ENCODE results near the gene GJA10. TPM values are rescaled to one million over a fixed set of nuclear protein-coding genes. Genes with fewer than 3 reads are reported as not detected.

The GJA10 gene
- total RNA-seq, 1 experiment from 2014 or later, result not detected

DNA sequence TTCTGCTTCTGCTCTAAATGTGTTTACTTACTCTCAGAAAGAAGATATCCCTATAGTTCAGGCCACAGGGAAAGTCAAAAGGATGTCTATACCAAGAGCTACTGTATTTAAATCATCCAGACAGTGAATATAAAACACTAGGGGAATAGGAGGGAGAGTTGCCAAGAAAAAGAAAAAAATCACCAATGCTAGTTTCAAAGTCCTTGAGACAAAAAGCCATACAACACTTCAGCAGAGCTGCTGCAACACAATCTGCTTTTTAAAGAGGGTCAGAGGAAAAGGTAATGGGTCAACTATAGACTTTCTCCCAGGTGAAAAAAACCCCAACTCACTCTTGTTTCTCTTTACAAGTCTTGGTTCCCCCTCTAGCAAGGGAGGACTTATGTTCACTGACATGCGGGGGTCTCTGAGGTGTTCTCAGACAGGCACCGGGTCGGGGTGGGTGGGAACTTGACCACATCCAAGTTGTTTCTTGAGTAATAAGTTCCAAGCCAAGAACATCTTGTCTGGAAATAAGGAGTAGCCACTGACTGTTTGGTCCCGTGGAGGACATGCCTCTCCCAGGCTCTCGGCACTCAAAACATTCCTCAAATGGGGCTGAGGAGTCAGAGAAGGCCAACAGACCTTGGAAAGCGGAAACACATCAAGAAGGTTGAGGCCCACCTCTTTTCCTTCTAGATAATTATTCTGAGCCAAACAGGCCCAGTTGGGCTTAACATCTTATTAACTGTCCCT lies 47.7 kb downstream of the GJA10 start:
- intact Hi-C loops (cut with micrococcal nuclease; ENCODE audit: unreplicated experiment), result loop anchor here (2.0 to 5.0 kb wide), 3 partner anchors 29 to 345 kb away; no protein-coding TSS in a partner anchor
- DNase-seq, result no peak
- POLR2A ChIA-PET, result no interaction called here
- no peak overlapping the region for H3K27ac Mint-ChIP-seq (ENCODE audit: unreplicated experiment)
- Histone ChIP-seq H3K4me1 (no peaks in the 10 kb centered on the region), H3K27me3 (replicated peaks; ENCODE audit: control insufficient read depth, insufficient read depth, low read length) (no peaks in the 10 kb centered on the region), H3K36me3 (ENCODE audit: control insufficient read depth, insufficient read depth, low read length) (no peaks in the 10 kb centered on the region), H3K9me3 (0 out of 2 replicates have a peak, but pooled peaks cover 4% of the 10 kb centered on the region), H3K4me3 (ENCODE audit: low read depth, low read length) (no peak overlapping the region)
- no peaks in the 10 kb centered on the region for H3K9me3 Mint-ChIP-seq (ENCODE audit: unreplicated experiment)
- TF ChIP-seq, protein P1, sequence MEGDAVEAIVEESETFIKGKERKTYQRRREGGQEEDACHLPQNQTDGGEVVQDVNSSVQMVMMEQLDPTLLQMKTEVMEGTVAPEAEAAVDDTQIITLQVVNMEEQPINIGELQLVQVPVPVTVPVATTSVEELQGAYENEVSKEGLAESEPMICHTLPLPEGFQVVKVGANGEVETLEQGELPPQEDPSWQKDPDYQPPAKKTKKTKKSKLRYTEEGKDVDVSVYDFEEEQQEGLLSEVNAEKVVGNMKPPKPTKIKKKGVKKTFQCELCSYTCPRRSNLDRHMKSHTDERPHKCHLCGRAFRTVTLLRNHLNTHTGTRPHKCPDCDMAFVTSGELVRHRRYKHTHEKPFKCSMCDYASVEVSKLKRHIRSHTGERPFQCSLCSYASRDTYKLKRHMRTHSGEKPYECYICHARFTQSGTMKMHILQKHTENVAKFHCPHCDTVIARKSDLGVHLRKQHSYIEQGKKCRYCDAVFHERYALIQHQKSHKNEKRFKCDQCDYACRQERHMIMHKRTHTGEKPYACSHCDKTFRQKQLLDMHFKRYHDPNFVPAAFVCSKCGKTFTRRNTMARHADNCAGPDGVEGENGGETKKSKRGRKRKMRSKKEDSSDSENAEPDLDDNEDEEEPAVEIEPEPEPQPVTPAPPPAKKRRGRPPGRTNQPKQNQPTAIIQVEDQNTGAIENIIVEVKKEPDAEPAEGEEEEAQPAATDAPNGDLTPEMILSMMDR (IDR thresholded peaks at IDR 0.05; ENCODE audit: insufficient read depth in 1 of 2, low read depth in 1 of 2, low read length in 1 of 2, severe bottlenecking in 1 of 2, unreplicated experiment in 1 of 2), result no peak
- CTCF ChIA-PET, result interaction anchor here (0.8 kb wide), 1 partner anchor 33 kb away, joined by 3 read pairs; no protein-coding TSS in a partner anchor
- no peaks in the 10 kb centered on the region for H3K36me3 Mint-ChIP-seq (ENCODE audit: insufficient read depth, unreplicated experiment)
- peaks cover under 1% of the 10 kb centered on the region for H3K4me1 Mint-ChIP-seq (ENCODE audit: low read depth, unreplicated experiment)
- no peak overlapping the region for H3K4me3 Mint-ChIP-seq (ENCODE audit: unreplicated experiment)
- peaks cover 12% of the 10 kb centered on the region for H3K27me3 Mint-ChIP-seq (ENCODE audit: insufficient read depth, unreplicated experiment)
- no TSS peak for BruUV-seq (replicated peaks)

DNA sequence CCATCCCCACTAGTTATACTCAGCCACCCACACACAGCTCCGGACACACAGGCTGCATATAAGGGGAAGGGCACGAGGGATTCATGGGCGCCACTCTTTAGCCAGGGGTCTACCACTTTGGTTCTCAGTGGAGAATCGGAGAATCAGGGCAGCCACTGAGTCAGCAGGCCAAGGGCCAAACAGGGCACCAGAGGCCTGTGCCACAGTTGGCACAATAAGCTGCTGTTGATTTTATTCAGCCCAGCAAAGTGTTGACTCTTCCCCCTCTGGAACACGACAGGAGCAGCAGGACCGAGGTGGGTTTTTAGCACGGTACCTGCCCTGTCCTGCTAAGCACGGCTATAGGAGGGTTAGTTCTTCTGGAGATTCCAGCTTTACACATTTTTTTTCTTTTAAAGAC lies 48.3 kb downstream of the GJA10 start:
- Mint-ChIP-seq H3K27me3 (ENCODE audit: insufficient read depth, unreplicated experiment) (peaks cover 12% of the 10 kb centered on the region), H3K9me3 (ENCODE audit: unreplicated experiment) (no peaks in the 10 kb centered on the region), H3K36me3 (ENCODE audit: insufficient read depth, unreplicated experiment) (no peaks in the 10 kb centered on the region), H3K4me3 (ENCODE audit: unreplicated experiment) (no peak overlapping the region), H3K4me1 (ENCODE audit: low read depth, unreplicated experiment) (no peaks in the 10 kb centered on the region), H3K27ac (ENCODE audit: unreplicated experiment) (no peak overlapping the region)
- ChIA-PET POLR2A (no interaction called here), CTCF (interaction anchor here (1.6 kb wide), 1 partner anchor 537 kb away, joined by 4 read pairs; no protein-coding TSS in a partner anchor)
- H3K4me1 ChIP-seq, result no peaks in the 10 kb centered on the region
- BruUV-seq (replicated peaks), result no TSS peak
- no peak overlapping the region for H3K4me3 ChIP-seq (ENCODE audit: low read depth, low read length)
- TF ChIP-seq, protein P1 (IDR thresholded peaks at IDR 0.05; ENCODE audit: insufficient read depth in 1 of 2, low read depth in 1 of 2, low read length in 1 of 2, severe bottlenecking in 1 of 2, unreplicated experiment in 1 of 2), result no peak
- no peak for DNase-seq
- H3K9me3 ChIP-seq, result 0 out of 2 replicates have a peak, but pooled peaks cover 4% of the 10 kb centered on the region
- H3K27me3 ChIP-seq (replicated peaks; ENCODE audit: control insufficient read depth, insufficient read depth, low read length), result no peaks in the 10 kb centered on the region
- H3K36me3 ChIP-seq (ENCODE audit: control insufficient read depth, insufficient read depth, low read length), result no peaks in the 10 kb centered on the region
- intact Hi-C loops (cut with micrococcal nuclease; ENCODE audit: unreplicated experiment), result loop anchor here (5.0 kb wide), 1 partner anchor 345 kb away; no protein-coding TSS in a partner anchor

DNA sequence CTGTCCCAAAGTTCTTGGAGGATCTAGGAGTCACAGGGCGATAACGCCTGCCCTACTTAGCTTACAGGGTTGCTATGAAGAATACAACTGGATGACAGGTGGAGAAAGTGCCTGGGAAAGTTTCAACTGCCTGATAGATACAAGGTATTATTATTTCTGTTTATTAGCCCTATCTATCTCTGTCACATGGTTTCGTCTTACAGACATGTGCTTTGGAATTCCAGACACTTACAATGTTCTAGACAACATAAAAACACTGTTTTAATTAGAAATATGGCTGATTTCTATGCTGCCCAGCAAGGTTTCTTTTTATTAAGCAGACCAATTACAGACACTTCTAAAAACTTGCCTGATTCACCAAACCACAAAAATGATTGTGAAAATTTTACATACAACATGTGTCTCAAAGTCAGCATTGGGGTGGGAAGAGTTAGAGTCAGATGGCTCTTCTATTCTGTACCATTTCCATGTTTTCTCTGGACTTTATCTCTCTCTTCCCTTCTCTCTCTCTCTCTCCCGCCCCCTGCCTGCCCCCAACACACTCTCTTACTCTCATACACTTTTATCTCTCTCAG lies 50.0 kb downstream of the GJA10 start:
- no peak for DNase-seq
- no peak overlapping the region for H3K27ac Mint-ChIP-seq (ENCODE audit: unreplicated experiment)
- ChIA-PET POLR2A (no interaction called here), CTCF (interaction anchor here (0.7 to 1.6 kb wide), 2 partner anchors 9 to 535 kb away, joined by 4 to 6 read pairs; no protein-coding TSS in a partner anchor)
- TF ChIP-seq, protein P1 (IDR thresholded peaks at IDR 0.05; ENCODE audit: insufficient read depth in 1 of 2, low read depth in 1 of 2, low read length in 1 of 2, severe bottlenecking in 1 of 2, unreplicated experiment in 1 of 2), result no peak
- intact Hi-C loops (cut with micrococcal nuclease; ENCODE audit: unreplicated experiment), result loop anchor here (5.0 kb wide), 1 partner anchor 343 kb away; no protein-coding TSS in a partner anchor
- no peaks in the 10 kb centered on the region for H3K27me3 ChIP-seq (replicated peaks; ENCODE audit: control insufficient read depth, insufficient read depth, low read length)
- H3K9me3 Mint-ChIP-seq (ENCODE audit: unreplicated experiment), result no peaks in the 10 kb centered on the region
- no peaks in the 10 kb centered on the region for H3K4me1 ChIP-seq
- no peak overlapping the region for H3K4me3 Mint-ChIP-seq (ENCODE audit: unreplicated experiment)
- no TSS peak for BruUV-seq (replicated peaks)
- H3K36me3 Mint-ChIP-seq (ENCODE audit: insufficient read depth, unreplicated experiment), result no peaks in the 10 kb centered on the region
- H3K9me3 ChIP-seq, result 0 out of 2 replicates have a peak, but pooled peaks cover 4% of the 10 kb centered on the region
- H3K27me3 Mint-ChIP-seq (ENCODE audit: insufficient read depth, unreplicated experiment), result peaks cover 10% of the 10 kb centered on the region
- no peaks in the 10 kb centered on the region for H3K4me1 Mint-ChIP-seq (ENCODE audit: low read depth, unreplicated experiment)
- no peaks in the 10 kb centered on the region for H3K36me3 ChIP-seq (ENCODE audit: control insufficient read depth, insufficient read depth, low read length)
- H3K4me3 ChIP-seq (ENCODE audit: low read depth, low read length), result no peak overlapping the region

Measured in Caco-2 (cell line).